ENCODE measurements around the gene PDE11A. TPM values are rescaled to one million over a fixed set of nuclear protein-coding genes. Genes with fewer than 3 reads are reported as not detected.

PDE11A gene
- total RNA-seq, 1 donor from 2014 or later = 0.27 TPM

DNA sequence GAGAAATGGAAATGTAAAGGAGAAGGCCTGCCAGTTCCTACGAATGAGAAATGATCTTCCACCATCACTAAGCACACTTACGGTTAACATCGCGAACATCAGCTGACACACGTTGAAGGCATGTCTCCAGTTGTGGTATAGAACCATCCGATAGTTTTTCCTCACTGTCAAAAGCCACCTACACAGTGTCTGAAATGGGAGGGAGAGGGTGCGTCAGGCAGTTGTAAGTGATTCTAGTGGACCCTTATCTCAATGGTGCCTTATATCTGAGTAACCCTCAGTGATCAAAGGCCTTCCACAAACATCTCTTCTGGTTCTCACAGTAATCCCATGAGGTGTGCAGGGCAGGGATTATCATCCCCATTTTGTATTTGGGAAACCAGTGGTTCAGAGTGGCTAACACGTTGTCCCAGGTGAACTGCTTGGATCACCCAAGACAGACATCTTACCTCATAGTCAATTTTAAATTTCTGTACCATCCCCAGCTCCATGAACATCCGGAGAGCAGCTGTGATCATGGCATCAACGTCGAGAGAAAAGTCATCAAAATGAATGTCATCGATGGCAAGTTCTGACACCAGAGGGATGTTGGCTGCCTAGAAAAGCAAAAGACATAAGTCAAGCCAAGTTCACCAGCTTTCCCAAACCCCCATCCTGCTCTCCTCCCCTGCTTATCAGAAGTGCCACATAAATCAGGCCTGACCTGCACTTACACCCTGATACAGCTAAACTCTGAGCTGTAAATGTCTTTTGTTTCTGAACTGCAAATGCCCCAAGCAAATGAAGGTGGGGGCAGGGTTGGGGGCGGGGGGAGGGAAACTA is 344.8 kb downstream of the PDE11A start:
- H3K9me3 Mint-ChIP-seq (ENCODE audit: unreplicated experiment) = peaks cover 2% of the 10 kb centered on the region
- no peak overlapping the region for H3K4me3 Mint-ChIP-seq (ENCODE audit: unreplicated experiment)
- peaks cover 6% of the 10 kb centered on the region for H3K4me1 Mint-ChIP-seq (ENCODE audit: low read depth, unreplicated experiment)
- no peaks in the 10 kb centered on the region for H3K27me3 Mint-ChIP-seq (ENCODE audit: unreplicated experiment)
- H3K27ac Mint-ChIP-seq (ENCODE audit: unreplicated experiment) = no peak overlapping the region
- no peak for DNase-seq
- H3K36me3 Mint-ChIP-seq (ENCODE audit: unreplicated experiment) = no peaks in the 10 kb centered on the region
- TF ChIP-seq, protein P1, sequence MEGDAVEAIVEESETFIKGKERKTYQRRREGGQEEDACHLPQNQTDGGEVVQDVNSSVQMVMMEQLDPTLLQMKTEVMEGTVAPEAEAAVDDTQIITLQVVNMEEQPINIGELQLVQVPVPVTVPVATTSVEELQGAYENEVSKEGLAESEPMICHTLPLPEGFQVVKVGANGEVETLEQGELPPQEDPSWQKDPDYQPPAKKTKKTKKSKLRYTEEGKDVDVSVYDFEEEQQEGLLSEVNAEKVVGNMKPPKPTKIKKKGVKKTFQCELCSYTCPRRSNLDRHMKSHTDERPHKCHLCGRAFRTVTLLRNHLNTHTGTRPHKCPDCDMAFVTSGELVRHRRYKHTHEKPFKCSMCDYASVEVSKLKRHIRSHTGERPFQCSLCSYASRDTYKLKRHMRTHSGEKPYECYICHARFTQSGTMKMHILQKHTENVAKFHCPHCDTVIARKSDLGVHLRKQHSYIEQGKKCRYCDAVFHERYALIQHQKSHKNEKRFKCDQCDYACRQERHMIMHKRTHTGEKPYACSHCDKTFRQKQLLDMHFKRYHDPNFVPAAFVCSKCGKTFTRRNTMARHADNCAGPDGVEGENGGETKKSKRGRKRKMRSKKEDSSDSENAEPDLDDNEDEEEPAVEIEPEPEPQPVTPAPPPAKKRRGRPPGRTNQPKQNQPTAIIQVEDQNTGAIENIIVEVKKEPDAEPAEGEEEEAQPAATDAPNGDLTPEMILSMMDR (IDR thresholded peaks at IDR 0.05; ENCODE audit: partially characterized antibody, unreplicated experiment) = no peak

DNA sequence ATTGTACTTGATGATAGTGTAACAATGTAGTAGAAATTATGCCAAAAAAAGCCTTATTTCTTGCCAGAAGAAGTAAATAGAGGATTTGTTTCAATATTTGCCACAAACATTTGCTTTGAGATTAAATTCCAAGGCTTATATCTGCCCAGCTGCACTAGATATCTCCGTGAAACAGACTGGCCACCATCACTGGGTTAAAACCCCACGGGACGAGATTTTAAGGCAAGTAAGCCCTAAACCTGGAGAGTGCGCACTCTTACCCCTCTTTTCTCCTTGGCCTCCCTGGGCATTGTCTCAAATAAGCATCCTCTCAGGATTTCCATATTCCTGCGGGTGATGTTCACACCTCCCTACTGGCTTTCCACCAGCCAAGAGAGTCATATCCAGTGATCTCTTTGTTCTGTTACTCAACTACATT is 345.6 kb downstream of the PDE11A start:
- TF ChIP-seq, protein P1 (IDR thresholded peaks at IDR 0.05; ENCODE audit: partially characterized antibody, unreplicated experiment) = no peak
- Mint-ChIP-seq H3K27ac (ENCODE audit: unreplicated experiment) (no peak overlapping the region), H3K4me3 (ENCODE audit: unreplicated experiment) (no peak overlapping the region), H3K27me3 (ENCODE audit: unreplicated experiment) (no peaks in the 10 kb centered on the region), H3K9me3 (ENCODE audit: unreplicated experiment) (peaks cover 2% of the 10 kb centered on the region), H3K4me1 (ENCODE audit: low read depth, unreplicated experiment) (peaks cover 6% of the 10 kb centered on the region), H3K36me3 (ENCODE audit: unreplicated experiment) (no peaks in the 10 kb centered on the region)
- DNase-seq = no peak

DNA sequence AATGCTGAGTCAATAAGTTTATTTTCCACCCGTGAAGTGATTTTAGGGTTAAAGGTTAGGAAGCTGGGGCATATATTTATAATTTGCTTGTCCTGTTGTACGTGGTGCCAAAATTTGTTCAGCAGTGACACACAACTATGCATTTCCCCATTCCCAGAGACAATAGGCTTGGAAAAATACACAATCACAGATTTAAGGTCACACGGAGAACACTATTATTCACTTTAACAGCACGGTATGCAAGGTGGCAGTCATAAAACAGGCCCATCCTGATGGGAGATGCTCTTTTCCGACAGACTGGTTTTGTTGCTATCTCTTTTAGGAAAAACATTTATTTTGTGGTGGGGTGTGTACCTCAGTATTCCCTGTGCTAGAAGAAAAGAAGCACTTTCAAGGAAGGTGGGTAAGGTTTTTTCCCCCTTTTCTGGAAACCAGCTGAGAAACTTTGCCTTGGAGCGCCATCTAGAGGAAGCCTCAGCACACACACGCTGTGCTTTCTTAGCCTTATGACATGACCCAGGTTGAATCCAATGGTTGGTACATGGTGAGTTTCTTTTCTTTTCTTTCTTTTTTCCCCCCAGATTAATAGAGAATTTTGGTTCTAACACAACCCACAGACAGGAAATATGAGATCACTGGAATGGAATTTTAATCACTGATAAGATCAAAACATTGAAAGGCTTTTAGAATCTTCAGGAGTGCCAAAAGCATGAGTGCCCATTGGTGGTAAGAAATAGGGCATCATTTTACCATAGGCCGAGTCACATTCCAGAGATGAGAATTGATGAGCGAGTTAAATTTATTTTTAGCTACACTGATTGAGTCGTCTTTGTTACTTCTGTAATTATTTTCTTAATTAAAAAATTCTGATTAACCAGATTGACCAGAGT is 347.9 kb downstream of the PDE11A start:
- H3K9me3 Mint-ChIP-seq (ENCODE audit: unreplicated experiment) = no peaks in the 10 kb centered on the region
- TF ChIP-seq, protein P1 (IDR thresholded peaks at IDR 0.05; ENCODE audit: partially characterized antibody, unreplicated experiment) = peak; percentile 88
- H3K4me1 Mint-ChIP-seq (ENCODE audit: low read depth, unreplicated experiment) = no peaks in the 10 kb centered on the region
- no peaks in the 10 kb centered on the region for H3K27me3 Mint-ChIP-seq (ENCODE audit: unreplicated experiment)
- H3K4me3 Mint-ChIP-seq (ENCODE audit: unreplicated experiment) = no peak overlapping the region
- DNase-seq = peak; percentile 76
- no peak overlapping the region for H3K27ac Mint-ChIP-seq (ENCODE audit: unreplicated experiment)
- H3K36me3 Mint-ChIP-seq (ENCODE audit: unreplicated experiment) = no peaks in the 10 kb centered on the region

DNA sequence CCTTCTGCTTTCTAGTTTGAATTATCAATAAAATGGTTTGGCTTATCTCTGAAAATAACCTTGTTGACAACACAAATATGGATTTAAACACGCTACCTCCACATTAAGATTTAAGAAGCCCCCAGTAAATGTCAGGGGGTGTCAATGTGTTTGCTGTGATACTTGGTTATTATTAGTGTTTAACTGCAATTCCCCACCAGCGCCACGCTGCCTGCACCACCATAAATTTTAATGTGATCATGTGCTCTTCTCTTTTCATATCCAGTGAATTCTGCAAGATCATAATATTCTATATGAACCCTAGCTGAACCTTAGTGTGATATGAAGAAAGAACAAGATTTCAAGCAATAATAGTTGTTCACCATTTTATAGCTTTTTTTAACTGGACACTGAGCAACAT is 349.3 kb downstream of the PDE11A start:
- TF ChIP-seq, protein P1 (IDR thresholded peaks at IDR 0.05; ENCODE audit: partially characterized antibody, unreplicated experiment) = no peak
- no peak for DNase-seq
- Mint-ChIP-seq H3K27ac (ENCODE audit: unreplicated experiment) (no peak overlapping the region), H3K27me3 (ENCODE audit: unreplicated experiment) (no peaks in the 10 kb centered on the region), H3K4me1 (ENCODE audit: low read depth, unreplicated experiment) (no peaks in the 10 kb centered on the region), H3K36me3 (ENCODE audit: unreplicated experiment) (no peaks in the 10 kb centered on the region), H3K4me3 (ENCODE audit: unreplicated experiment) (no peak overlapping the region), H3K9me3 (ENCODE audit: unreplicated experiment) (no peaks in the 10 kb centered on the region)
